T-cell (primary cell): ENCODE results near the gene CRTC1. TPM values are rescaled to one million over a fixed set of nuclear protein-coding genes. Genes with fewer than 3 reads are reported as not detected.
A peak's percentile ranks its signal among the peaks of the same experiment; 100 is the strongest.

Experiments
- ATAC-seq, 4 experiments: fragments of 200-7000 bp in 3 of 4; fragments of 150-1000 bp in 1 of 4; cut with Tn5 transposase; replicated peaks in 1 of 4; 1 replicate in 3 of 4; 2 replicates in 1 of 4; pipeline ENCODE4 v1.10.0; 2021; ENCODE audit warnings: moderate library complexity in 3 of 4, mild to moderate bottlenecking in 2 of 4, moderate number of reproducible peaks in 1 of 4
- CTCF ChIA-PET, 2 donors: fragments of 300-600 bp; sonication (Branson Sonifier 250); formaldehyde crosslinking; loops; one replicate each; lab custom pipeline; 2022; ENCODE audit warnings: antibody characterized with exemption in 2 of 2; lab: Charles Lee
- POLR2A ChIA-PET, 2 donors: fragments of 300-600 bp; sonication (Branson Sonifier 250); formaldehyde crosslinking; loops; one replicate each; lab custom pipeline; 2022; ENCODE audit warnings: antibody characterized with exemption in 2 of 2; lab: Charles Lee
- DNase-seq, 35 experiments: peaks; one replicate each; pipeline versions ENCODE4 v3.0.0 to v3.0.0-alpha.2; 2013 to 2023
- H3K27ac ChIP-seq: one replicate; pipeline ENCODE4 v1.5.1; 2013; ENCODE audit warnings: low read length
- H3K27me3 ChIP-seq, 2 experiments: replicated peaks in 1 of 2; 1 replicate in 1 of 2; 2 replicates in 1 of 2; pipeline versions ENCODE4 v1.6.1 to v1.7.0; 2013; ENCODE audit warnings: low read length in 1 of 2, mixed read lengths in 1 of 2; ENCODE audit not compliant: control insufficient read depth in 2 of 2, insufficient read depth in 2 of 2; ENCODE audit errors: extremely low read depth in 1 of 2
- H3K36me3 ChIP-seq, 2 donors: 1 replicate in 1 of 2; 2 replicates in 1 of 2; pipeline versions ENCODE4 v1.6.1 to v1.7.0; 2013; ENCODE audit warnings: low read length in 1 of 2; ENCODE audit not compliant: control insufficient read depth in 2 of 2, insufficient read depth in 1 of 2; ENCODE audit errors: extremely low read depth in 1 of 2
- H3K4me1 ChIP-seq, 2 experiments: 1 replicate in 1 of 2; 2 replicates in 1 of 2; pipeline versions ENCODE4 v1.6.1 to v1.7.0; 2013; ENCODE audit warnings: low read length in 2 of 2, mixed read lengths in 1 of 2; ENCODE audit not compliant: insufficient read depth in 2 of 2, control insufficient read depth in 1 of 2; ENCODE audit errors: extremely low read depth in 1 of 2
- H3K4me3 ChIP-seq, 2 donors: 1 replicate in 1 of 2; 2 replicates in 1 of 2; pipeline versions ENCODE4 v1.5.1 to v1.7.0; 2013; ENCODE audit warnings: mild to moderate bottlenecking in 2 of 2, low read length in 1 of 2, moderate library complexity in 1 of 2; ENCODE audit not compliant: control insufficient read depth in 1 of 2; ENCODE audit errors: extremely low read depth in 1 of 2
- H3K9me3 ChIP-seq: 2 replicates; pipeline ENCODE4 v1.7.0; 2013
- H3K27ac Mint-ChIP-seq, 2 donors: one replicate each; pipeline ENCODE4 v1.8.0; 2020 to 2021; ENCODE audit warnings: mild to moderate bottlenecking in 2 of 2, mixed read lengths in 2 of 2
- H3K27me3 Mint-ChIP-seq, 2 donors: one replicate each; pipeline ENCODE4 v1.8.0; 2021 to 2022; ENCODE audit warnings: mixed read lengths in 2 of 2
- H3K36me3 Mint-ChIP-seq: one replicate; pipeline ENCODE4 v1.8.0; 2021; ENCODE audit warnings: mixed read lengths
- H3K4me1 Mint-ChIP-seq, 3 donors: one replicate each; pipeline ENCODE4 v1.8.0; 2020 to 2022; ENCODE audit warnings: mixed read lengths in 3 of 3, mild to moderate bottlenecking in 1 of 3
- H3K4me3 Mint-ChIP-seq, 3 donors: one replicate each; pipeline ENCODE4 v1.8.0; 2020 to 2022; ENCODE audit warnings: mild to moderate bottlenecking in 3 of 3, mixed read lengths in 3 of 3, moderate library complexity in 3 of 3
- H3K9me3 Mint-ChIP-seq, 3 donors: one replicate each; pipeline ENCODE4 v1.8.0; 2020 to 2022; ENCODE audit warnings: mixed read lengths in 3 of 3
- WGBS: methylation state at CpG from one replicate; pipeline ENCODE4 v1.1.5; 2013; ENCODE audit warnings: missing lambda C conversion rate; ENCODE audit not compliant: insufficient coverage; 5-methylcytosine and 5-hydroxymethylcytosine counted together
- total RNA-seq, 35 experiments: library from RNA in 6 of 35; stranded (reverse) in 6 of 35; fragments of 120-200 nt in 1 of 35; gene quantifications; one replicate each; pipeline versions ENCODE4 v1.2.1 to v1.2.4 and lab custom pipeline; 2013 to 2026

The CRTC1 gene
- total RNA-seq, 5 donors from 2014 or later (not counting 1 experiment from before 2014, with no cell fraction given): 19.6 to 26.9 (median 25.0) TPM

DNA sequence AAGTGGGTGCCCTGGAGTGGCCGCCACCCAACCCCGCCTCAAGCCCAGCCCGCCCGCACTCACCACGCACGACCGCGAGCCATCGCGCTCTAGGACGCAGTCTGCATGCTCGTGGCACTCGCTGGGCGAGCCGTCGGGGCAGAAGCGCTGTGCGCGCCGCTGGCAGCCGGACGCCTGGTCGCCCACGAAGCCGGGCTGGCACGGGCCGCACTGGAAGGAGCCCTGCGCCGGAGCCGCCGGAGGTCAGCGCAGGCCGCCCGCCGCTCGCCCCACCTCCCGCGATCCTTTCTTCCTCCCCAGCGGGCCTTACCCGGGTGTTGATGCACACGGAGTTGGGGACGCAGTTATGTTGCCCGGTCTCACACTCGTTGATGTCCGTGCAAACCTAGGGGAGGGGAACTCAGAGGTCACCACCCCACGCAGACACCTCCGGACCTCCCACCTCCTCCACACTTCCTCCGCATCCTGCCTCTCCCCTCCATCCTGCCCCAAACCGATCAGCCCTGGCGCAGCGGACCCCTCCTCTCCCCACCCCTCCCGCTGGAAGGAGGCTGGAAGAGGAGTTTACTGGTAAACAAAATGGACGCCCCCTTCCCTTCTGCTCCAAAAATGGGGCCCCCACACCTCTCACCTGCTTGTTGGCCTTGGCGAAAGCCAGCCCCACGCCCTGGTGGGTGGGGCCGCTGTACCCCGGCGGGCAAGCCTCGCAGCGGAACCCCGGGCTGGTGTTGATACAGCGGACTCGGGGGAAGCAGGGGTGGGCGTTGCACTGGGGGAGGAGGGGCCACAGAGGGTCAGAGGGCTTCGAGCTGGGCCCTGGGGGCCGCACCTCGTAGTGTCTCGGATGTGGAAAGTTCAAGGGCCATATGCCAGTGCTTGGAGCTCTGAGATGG is 105.3 kb downstream of the CRTC1 start:
- CTCF ChIA-PET: no interaction called here
- WGBS: 7% methylated on average over 59 of the region's 68 CpGs
- Mint-ChIP-seq H3K4me3 (peak overlapping the region; percentile 52 to 79 (median 69)), H3K27ac (no peak overlapping the region), H3K9me3 (no peaks in the 10 kb centered on the region), H3K4me1 (peaks cover 35 to 51% (median 49%) of the 10 kb centered on the region in 3 donors), H3K27me3 (peaks cover 53 to 76% of the 10 kb centered on the region in 2 donors), H3K36me3 (no peaks in the 10 kb centered on the region)
- Histone ChIP-seq H3K4me1 (peaks cover 3 to 50% of the 10 kb centered on the region in 2 experiments), H3K9me3 (no peaks in the 10 kb centered on the region), H3K27ac (no peak overlapping the region), H3K27me3 (peaks cover 7 to 98% of the 10 kb centered on the region in 2 experiments), H3K4me3 (peak overlapping the region in 1 of 2 donors; percentile 35), H3K36me3 (no peaks in the 10 kb centered on the region)
- DNase-seq (no peak), ATAC-seq (no peak)
- POLR2A ChIA-PET: no interaction called here

DNA sequence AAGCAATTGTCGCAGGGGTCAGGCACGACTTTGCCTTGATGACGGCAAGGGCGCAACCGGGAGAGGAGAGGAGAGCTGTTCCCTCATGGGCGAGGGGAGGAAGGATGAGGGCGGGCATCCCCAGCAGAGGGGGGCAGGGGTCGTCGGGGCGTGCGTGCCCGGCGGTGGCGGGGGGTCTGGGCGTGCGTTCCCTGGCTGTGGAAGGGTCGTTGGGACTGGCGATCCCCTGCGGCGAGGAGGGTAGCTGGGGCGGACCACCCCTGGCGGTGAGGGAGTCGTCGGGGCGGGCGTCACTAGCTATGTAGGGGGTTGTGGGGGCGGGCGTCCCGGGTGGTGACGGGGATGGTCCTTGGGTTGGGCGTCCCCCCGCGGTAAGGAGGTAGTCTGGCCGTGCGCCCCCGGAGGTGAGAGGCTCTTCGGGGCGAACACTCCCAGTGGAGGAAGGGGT is 106.0 kb downstream of the CRTC1 start:
- Histone ChIP-seq H3K27me3 (peaks cover 8 to 96% of the 10 kb centered on the region in 2 experiments), H3K4me1 (peaks cover 3 to 50% of the 10 kb centered on the region in 2 experiments), H3K27ac (no peak overlapping the region), H3K9me3 (no peaks in the 10 kb centered on the region), H3K4me3 (no peak overlapping the region), H3K36me3 (no peaks in the 10 kb centered on the region)
- ATAC-seq (no peak), DNase-seq (no peak)
- Mint-ChIP-seq H3K27ac (no peak overlapping the region), H3K4me1 (peaks cover 35 to 49% (median 49%) of the 10 kb centered on the region in 3 donors), H3K4me3 (peak overlapping the region; percentile 43 to 79 (median 69)), H3K36me3 (no peaks in the 10 kb centered on the region), H3K27me3 (peaks cover 57 to 76% of the 10 kb centered on the region in 2 donors), H3K9me3 (no peaks in the 10 kb centered on the region)
- ChIA-PET POLR2A (no interaction called here), CTCF (no interaction called here)
- 6% methylated on average over 34 of the region's 38 CpGs for WGBS

DNA sequence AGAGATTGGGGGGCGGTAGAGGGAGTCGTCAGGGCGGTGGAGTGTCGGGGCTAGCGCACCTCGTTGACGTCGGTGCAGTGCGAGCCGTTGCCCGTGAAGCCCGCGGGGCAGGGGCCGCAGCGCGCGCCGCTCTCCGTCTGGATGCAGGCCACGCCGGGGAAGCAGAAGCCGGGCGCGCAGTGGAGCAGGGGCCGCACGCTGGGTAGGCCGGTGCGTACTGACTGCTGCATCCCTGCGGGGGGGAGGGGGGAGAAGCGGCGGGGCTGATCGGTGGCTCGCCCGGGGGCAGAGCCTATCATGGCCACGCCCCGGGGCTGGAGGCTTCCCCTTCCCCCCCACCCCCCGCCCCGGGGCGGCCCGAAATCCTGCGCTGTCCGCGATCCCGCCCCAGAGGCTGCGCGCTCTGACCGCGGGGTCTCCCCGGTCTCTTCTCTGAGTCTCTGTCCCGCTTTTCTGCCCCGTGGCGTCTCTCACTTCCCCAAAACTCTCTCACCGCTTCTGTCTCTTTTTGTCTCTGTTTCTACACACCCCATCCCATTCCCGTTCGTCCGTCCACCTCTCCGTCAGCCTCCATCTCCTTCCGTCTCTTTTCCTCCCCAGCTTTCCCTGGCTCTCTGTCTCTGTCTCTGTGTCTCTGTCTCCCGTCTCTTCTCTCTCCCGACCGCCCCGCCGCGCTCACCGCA is 106.5 kb downstream of the CRTC1 start:
- Histone ChIP-seq H3K27me3 (peaks cover 8 to 96% of the 10 kb centered on the region in 2 experiments), H3K9me3 (no peaks in the 10 kb centered on the region), H3K36me3 (no peaks in the 10 kb centered on the region), H3K4me1 (peaks cover 3 to 44% of the 10 kb centered on the region in 2 experiments), H3K27ac (no peak overlapping the region), H3K4me3 (no peak overlapping the region)
- peaks cover 61 to 79% of the 10 kb centered on the region in 2 donors for H3K27me3 Mint-ChIP-seq
- CTCF ChIA-PET: no interaction called here
- peak overlapping the region; percentile 57 to 79 (median 71) for H3K4me3 Mint-ChIP-seq
- 4% methylated on average over 35 of the region's 65 CpGs for WGBS
- no peaks in the 10 kb centered on the region for H3K9me3 Mint-ChIP-seq
- H3K27ac Mint-ChIP-seq: peak overlapping the region in 1 of 2 donors; percentile 72
- H3K36me3 Mint-ChIP-seq: no peaks in the 10 kb centered on the region
- H3K4me1 Mint-ChIP-seq: peaks cover 35 to 49% (median 47%) of the 10 kb centered on the region in 3 donors
- DNase-seq (peak in 4 of 35 experiments; percentile 14 to 37 (median 19)), ATAC-seq (peak; percentile 22 to 27 (median 25))
- POLR2A ChIA-PET: no interaction called here

- Mint-ChIP-seq H3K4me3 (peak within 1 kb of the TSS; percentile 57 to 79 (median 71)), H3K36me3 (no peaks in the 10 kb centered on the region), H3K27ac (peak within 1 kb of the TSS in 1 of 2 donors; percentile 72), H3K9me3 (no peaks in the 10 kb centered on the region), H3K4me1 (peaks cover 31 to 43% (median 43%) of the 10 kb centered on the region in 3 donors), H3K27me3 (peaks cover 56 to 79% of the 10 kb centered on the region in 2 donors)
- no peak for ATAC-seq
- Histone ChIP-seq H3K4me1 (peaks cover 3 to 39% of the 10 kb centered on the region in 2 experiments), H3K9me3 (no peaks in the 10 kb centered on the region), H3K36me3 (no peaks in the 10 kb centered on the region), H3K27me3 (peaks cover 8 to 97% of the 10 kb centered on the region in 2 experiments), H3K27ac (no peak within 1 kb of the TSS), H3K4me3 (no peak within 1 kb of the TSS)
- WGBS: 7% methylated on average over 58 of the region's 61 CpGs
- no peak for DNase-seq
- ChIA-PET CTCF (no interaction called here), POLR2A (no interaction called here)
These were observed 107.3 kb downstream of the CRTC1 start, which contains the start of gene COMP for GRCh38 chr19:18790566-18791314. Gene COMP (minus strand): TSS chr19:18791305. CDS start chr19:18791269, 36 bp downstream.

GRCh38 chr19:18791315-18791678 is 107.8 kb downstream of the CRTC1 start:
- no peak for ATAC-seq
- peaks cover 54 to 78% of the 10 kb centered on the region in 2 donors for H3K27me3 Mint-ChIP-seq

More at GRCh38 chr19:18791315-18791678, 107.8 kb downstream of the CRTC1 start:
- Mint-ChIP-seq H3K4me1 (peaks cover 26 to 38% (median 38%) of the 10 kb centered on the region in 3 donors), H3K4me3 (peak overlapping the region in 1 of 3 donors; percentile 79), H3K27ac (no peak overlapping the region), H3K9me3 (no peaks in the 10 kb centered on the region), H3K36me3 (no peaks in the 10 kb centered on the region)
- DNase-seq: no peak
- Histone ChIP-seq H3K27me3 (peaks cover 8 to 96% of the 10 kb centered on the region in 2 experiments), H3K4me3 (no peak overlapping the region), H3K4me1 (peaks cover 3 to 36% of the 10 kb centered on the region in 2 experiments), H3K36me3 (no peaks in the 10 kb centered on the region), H3K9me3 (no peaks in the 10 kb centered on the region), H3K27ac (no peak overlapping the region)
- WGBS: 27% methylated on average over 17 of the region's 21 CpGs
- ChIA-PET CTCF (no interaction called here), POLR2A (no interaction called here)
